Cardiac ventricle fibroblast (primary cell): ENCODE results near the gene GPR45. TPM values are rescaled to one million over a fixed set of nuclear protein-coding genes. Genes with fewer than 3 reads are reported as not detected.

Experiments
- total RNA-seq: library from RNA; depleted of rRNA; stranded (reverse); fragments of >200 nt; gene quantifications from 2 replicates; pipeline ENCODE4 v1.2.3, GENCODE V29; 2015

GPR45 gene, protein sequence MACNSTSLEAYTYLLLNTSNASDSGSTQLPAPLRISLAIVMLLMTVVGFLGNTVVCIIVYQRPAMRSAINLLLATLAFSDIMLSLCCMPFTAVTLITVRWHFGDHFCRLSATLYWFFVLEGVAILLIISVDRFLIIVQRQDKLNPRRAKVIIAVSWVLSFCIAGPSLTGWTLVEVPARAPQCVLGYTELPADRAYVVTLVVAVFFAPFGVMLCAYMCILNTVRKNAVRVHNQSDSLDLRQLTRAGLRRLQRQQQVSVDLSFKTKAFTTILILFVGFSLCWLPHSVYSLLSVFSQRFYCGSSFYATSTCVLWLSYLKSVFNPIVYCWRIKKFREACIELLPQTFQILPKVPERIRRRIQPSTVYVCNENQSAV
- total RNA-seq, result not detected in 2 replicates

DNA sequence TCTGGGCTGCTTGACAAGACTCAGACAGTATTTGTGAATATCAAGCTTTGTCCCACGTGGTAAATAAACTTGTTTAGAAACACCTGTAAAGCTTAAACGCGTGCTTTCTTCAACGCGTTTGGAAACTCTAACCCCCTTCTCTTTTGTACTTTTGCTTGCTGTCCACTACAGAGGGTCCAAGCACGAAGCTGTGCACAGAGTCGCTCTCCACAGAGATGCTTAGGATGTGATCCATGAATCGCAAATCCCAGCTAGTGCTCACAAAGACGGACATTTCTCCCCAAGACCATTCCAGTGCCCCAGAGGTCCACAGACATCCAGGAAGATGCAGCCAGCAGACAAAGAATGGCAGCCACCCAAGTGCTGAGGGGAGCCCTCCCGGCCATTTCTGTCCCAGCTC lies at the start of gene GPR45:
Gene GPR45 (plus strand): TSS at position 301 of the 400 bp plus-strand sequence. CDS start 116 bp downstream, outside the sequence.

Other genes starting within 250 kb of the GPR45 start
- 10.4 and 14.5 TPM in 2 replicates for gene MRPS9, start 203.7 kb upstream of the GPR45 start, total RNA-seq
- gene TGFBRAP1, start 88.0 kb downstream of the GPR45 start, total RNA-seq, result 11.6 and 12.1 TPM in 2 replicates
- 15.2 and 22.6 TPM in 2 replicates for gene C2orf49, start 95.8 kb downstream of the GPR45 start, total RNA-seq
- gene FHL2, start 157.3 kb downstream of the GPR45 start, total RNA-seq, result 48.7 and 65.5 TPM in 2 replicates